HG03342 (cell line): Measurements from ENCODE around the gene LPP.

Source experiments
- ATAC-seq: cut with Tn5 transposase; IDR thresholded peaks from one replicate; pipeline ENCODE4 v1.9.1; 2021; ENCODE audit warnings: mild to moderate bottlenecking, moderate library complexity; ENCODE audit not compliant: unreplicated experiment

The LPP gene

DNA sequence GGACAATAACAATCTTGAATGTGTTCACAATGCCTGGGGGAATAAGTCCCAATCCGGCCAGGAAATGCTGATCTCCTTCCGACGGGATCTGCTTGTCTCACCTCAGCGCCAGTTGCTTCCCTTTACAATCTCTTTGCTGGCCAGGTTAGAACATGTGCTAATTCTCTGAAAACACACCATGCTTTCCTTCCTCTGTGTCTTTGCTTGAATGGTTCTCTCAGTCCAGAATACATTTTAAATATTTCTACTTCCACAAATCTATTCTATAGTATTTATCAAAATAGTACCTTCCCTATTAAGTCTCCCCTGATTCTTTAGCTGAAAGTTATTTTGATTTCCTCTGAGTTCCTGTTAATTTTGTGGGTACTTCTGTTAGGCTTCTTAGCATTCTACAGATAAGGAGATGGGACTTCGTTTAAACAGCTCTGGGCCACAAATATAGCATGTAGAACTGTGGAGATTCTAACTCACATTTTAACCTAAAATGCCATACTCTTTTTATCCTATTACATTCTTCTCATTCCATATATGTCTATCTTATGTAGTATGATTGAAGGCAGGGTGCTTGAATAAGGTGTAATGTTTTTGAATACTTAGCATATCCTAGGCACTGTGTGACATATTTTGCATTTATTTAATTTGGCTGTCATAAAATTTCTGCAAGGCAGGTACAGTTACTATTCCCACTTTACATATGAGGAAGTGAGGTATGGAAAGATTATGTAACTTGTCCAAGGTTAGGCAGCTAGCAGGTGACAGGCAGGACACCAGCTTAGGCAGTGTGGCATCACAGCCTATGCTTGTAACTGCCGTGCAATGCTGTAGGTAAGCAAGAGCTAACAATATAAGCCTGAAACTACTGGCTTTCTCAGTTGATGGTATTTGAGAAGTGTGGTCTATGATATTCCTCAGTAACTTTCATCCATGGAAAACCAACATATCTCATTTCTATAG, 299.8 kb downstream of the LPP start:
- ATAC-seq, result no peak

DNA sequence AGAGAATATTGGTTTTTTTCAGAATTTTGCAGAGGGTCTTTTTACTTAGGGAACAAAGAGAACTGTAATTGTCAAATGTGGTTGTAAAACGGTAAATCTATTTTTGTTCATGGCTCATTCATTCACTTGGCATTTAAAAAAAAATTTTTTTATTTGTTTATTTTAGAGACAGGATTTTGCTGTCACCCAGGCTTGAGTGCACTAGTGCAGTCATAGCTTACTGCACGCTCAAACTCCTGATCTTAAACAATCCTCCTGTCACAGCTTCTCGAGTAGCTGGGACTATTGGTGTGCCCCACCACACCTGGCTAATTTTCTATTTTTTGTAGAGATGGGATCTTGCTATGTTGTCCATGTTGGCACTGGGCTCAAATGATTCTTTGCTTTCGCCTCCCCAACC, 301.8 kb downstream of the LPP start:
- ATAC-seq, result no peak

DNA sequence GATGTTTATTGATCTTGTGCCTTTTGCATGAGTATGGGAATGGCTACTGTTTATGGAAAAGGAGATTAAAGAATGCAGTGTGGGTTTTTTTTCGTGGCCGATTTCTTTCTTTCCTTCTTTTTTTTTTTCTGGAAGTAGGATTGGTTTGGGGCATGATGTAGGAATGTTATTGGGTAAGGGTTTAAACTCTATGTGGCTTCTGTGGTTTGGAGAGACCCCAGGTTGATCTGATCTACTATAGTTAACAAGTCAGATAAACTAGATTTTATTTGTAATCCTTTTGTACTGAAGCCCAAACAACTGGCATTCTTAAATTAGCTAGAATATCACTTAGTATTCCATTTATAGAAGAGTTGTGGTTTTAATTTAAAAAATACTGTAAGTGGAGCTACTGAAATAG, 304.8 kb downstream of the LPP start:
- ATAC-seq, result no peak

DNA sequence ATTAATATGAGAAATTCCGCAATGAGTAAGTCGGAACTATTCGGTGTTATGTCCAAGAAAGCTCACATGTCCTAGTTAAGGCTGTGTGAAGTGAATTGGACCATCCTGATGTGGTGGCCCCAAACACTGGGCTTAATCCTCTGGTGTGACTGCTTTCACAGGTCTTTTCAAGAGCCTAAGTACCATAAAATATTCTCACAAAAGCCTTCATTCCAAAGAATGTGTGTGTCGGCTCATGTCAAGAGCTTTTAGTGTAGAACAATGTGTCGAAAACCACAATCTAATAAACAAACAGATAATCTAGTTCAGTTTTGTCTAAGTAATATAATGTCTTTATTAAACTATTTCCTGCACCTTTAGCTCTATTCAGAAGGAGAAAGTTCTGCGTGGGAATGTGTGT, 311.4 kb downstream of the LPP start:
- ATAC-seq, result no peak

DNA sequence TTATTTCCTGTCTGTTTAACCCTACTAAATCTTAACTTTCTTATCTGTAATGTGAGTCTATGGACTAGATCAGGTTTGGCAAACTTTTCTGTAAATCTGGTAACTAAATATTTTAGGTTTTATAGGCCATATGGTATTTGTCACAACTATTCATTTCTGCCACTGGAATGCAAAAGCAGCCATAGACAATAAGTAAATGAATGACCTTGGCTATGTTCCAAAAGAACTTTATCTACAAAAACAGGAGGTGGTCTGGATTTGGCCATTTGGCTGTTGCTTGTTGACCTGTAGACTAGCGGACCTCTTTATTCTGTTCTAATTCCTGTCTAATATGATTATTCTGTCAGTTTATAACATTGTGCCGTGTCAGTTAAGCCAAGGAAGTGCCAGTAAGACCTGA, 314.2 kb downstream of the LPP start:
- no peak for ATAC-seq

DNA sequence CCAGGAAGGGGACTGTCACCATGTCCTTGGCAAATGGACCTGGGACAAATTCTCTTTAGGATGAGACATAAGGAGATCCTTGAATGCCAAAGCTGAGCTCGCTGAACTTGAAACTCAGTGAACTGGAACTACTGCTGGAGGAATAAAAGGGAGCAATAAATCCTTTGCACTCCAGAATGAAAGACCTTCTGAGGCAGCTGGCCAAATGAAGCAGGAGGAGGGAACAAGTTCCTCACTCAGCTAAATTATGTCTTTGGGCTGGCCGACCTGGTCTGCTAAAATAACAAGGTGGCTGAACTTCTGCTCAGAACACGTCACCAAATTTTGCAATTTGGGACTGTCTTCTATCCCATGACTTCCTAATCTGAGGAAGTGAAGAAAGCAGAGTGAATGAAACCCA, 314.7 kb downstream of the LPP start:
- no peak for ATAC-seq

DNA sequence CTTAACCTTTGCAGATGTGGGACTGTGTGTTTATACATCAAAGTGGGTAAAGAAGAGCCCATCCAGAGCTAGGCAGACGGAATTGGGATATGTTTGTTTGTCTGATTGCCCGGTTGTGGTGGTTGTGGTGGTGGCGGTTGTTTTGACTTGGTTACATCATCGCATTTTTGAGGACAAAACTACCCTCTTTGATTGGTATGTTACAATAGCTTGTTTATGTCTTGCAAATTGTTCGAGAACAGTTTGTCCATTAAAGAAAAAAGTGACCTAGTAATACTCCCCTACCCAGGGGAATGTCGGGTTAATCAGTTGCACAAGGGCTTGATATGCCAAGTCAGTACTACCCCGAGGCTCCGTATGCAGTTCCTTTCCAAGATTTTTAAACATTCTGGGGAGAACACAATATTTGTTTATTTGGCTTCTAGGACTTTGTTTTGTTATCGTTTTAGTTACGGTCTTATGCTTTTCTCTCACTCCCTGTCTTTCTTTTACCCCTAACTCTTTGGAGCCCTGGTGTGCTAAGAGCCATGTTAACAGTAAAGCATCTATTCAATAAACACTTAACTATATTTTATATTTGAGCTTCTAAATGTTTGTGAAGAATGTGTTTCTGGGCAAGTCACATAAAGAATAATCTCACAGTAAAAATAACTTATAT, 315.4 kb downstream of the LPP start:
- no peak for ATAC-seq

DNA sequence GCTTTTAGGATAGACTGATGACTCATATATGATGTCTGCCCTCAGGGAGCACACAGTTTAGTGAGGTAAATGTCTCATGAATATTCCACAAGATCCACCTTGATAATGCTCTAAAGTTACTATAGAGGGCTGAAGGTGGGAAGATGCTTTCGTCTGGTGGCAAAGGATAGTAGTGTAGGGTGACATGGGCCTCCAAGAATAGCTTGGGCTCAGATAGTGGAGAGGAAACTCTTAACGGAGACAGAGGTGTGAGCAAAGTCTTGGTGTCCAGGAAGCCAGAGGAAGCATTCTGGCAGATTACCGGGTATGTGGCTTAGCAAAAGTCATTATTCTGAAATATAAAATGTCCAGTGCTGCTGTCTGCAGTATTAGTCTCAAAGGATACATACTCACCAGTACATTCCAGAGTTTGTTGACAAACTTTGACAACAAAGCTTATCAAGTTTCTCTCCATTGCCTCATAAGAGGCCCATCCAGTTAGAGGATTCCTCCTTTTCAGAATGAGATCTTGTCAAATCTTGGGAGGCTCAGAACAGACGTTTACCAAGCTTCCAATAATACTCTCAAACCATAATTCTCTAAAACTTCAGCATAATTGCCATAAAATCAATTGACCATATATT, 316.7 kb downstream of the LPP start:
- no peak for ATAC-seq

DNA sequence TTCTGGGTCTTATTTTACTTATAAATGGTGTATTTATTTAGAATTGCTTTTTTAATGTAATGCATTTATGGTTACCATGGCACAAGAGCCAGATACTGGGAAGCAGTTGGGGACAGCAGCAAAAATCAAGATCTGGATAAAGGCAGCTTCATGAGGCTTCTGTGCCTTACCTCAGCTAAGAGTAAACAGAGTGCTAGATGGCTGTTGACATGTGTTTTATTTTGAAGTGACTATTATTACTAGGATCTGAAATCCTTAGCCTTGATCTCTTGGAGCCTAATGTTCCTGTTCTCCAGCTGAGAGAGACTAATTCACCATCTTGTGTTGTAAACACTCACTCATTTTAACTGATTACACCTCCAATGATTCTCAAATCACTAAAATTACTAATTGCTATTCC, 317.8 kb downstream of the LPP start:
- no peak for ATAC-seq

DNA sequence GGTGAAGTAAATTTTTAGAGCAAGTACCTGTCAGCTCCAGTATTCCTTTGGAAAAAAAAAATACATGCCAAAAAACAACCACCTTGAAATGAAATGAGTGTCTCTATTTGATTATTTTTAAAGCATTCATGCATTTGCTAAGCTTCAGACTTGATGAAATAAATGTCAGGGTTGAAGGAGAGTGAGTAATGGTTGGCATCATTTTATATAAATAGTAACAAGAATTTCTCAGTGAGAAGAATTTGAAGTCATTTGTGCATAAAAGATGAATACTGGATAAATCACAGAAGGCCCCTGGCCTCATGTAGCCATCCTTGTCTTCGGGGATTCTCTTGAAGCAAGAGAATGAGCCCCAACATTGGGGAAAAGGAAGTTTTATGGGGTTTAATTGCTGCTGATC, 318.4 kb downstream of the LPP start:
- no peak for ATAC-seq

DNA sequence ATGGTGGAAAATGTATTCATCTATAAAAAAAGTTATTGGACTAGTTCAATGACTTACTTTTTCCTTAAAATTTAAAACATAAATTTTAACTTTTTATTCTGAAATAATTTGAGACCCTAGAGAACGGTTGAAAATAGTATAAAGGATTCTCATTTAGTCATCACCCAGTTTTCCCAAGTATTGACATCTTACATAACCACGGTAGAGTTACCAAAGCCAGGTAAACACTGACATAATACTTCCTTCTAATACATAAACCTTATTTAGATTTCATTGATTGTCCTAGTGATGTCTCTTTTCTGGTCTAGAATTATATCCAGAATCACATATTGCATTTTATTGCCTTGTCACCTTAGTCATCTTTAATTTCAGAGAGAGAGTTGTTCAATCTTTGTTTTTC, 319.1 kb downstream of the LPP start:
- ATAC-seq, result no peak

DNA sequence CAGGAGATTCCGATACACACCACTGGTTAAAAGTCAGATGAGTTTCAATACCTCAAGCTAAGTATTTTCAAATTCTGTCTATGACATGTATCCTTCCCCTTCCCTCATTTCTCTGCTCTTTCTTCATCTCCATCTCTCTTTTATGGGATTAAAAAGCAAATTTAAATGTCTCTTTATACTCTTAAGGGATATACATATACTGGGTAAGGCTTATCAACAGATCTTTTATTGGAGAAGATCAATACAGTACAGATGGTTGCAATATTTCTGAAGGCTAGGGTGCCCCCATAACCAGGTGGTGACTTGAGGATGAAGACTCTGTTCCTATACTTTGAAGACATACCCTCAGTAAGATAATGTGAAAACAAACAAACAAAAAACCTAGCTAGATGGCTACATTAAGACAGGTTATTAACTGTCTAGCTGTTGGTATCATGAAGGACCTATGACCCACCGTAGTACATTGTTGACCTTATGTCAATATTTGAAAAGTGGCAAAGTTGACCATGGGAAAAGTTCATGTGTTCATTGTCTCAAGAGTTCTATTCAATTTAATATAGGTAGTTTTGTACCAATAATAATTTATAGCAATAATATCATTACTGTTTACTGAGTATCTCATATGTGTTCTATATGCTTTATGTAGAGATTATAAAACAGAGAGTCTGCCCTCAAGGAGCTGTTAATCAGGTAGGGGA, 319.8 kb downstream of the LPP start:
- no peak for ATAC-seq

DNA sequence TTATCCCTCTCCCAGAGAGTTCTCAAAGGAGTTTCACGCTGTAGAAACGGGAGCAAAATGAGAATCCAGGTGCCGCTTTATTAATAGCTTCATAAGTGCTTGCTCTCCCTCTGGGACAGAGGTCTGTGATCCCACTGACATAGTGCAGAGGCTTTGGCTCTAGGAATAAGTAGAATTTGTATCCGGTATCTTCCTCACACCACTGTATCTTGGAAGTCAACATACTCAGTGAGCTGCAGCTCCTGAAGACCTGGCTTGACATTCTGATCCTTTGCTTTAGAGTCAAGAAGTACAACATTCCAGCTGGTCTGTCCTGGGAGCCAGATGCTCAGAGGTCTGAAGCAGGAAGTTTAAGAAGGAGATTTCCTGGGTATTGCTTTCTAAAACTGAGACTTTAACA, 323.0 kb downstream of the LPP start:
- ATAC-seq, result no peak

DNA sequence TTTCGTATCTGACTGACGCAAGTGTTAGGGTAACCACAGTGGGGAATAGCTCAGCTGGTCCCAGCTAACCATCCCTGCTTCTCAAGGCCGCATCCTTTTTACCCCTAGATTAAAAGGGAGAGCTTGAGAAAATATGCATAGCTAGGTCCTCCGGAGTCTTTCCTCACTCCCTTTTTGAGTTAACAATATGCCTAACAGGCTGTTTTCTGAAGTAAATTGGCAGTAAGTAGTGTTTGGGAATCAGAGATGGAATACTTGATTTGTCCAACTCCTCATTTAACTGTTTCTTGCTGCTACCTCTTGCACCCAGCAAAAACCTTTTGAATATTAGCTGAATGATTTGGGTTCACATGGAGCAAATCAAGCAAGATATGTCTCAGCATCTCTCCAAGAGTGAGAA, 326.1 kb downstream of the LPP start:
- ATAC-seq, result no peak

DNA sequence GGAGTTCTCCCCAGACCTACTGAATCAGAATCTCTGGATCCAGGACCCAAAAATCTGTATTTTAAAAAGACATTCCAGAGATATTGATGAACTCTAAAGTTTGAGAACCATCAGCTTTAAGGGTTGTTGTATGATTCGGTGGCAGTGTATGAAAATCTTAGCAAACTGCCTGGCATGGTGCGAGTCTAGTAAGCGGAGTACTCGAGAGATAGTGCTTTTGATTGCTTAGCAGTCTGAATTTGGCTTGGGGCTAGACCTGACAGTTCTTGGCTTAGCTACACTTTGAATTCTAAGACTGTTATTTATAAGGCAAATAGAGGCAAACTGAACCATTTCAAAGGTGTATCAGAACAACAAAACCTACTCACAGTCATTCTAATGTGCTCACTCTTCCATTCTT, 329.0 kb downstream of the LPP start:
- no peak for ATAC-seq

DNA sequence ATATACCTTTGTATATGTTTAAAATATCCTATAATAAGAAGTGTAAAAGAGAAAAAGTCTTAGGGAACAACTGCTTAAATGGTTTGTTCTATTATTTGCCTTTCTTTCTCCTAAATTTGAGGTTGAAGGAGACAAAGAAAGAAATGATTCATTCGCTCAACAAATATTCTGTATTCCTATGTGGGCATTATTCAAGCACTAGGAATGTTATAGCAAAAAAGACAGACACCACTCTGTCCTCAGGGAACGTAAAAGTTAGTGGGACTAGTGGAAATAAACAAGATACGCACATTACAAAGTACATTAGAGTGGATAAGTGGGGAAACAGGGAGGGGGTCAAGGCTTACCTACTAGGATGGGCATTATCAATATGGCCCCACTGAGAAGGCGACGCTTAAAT, 332.2 kb downstream of the LPP start:
- ATAC-seq, result no peak

DNA sequence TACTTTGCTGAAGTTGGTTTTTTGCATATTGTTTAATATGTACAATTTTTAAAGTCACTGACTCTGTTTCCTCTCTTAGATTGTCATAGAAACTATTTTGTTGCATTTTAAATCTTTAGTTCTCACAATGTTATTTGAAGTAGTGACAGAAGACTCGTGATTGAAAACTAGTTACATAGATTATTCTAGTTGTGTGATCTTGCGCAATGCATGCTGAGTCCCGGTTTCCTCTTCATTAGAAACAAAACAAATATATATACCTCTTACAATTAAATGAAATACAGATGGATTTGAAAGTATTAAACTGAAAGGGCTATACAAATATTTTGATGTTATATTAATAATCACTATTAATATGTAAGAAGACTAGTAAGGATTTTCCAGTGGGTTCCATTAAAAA, 333.0 kb downstream of the LPP start:
- no peak for ATAC-seq

DNA sequence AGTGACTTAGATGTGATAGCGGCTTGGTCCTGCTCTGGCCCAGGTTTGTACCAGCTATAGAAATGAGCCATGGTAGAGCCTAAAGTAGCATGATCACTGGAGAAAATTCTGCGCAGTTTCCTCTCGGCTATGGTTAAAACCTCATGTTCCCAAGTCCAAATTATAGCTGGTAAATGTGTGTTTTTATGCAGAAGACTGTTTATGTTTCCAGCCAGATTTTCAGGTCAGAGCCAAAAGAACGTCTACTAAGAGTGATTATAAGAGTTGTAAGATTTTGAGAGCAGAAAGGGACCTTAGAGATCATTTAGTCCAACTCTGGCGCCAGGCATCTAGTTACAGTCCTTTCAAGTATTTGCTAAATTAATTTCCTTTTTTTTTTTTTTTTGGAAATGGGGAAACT, 333.7 kb downstream of the LPP start:
- ATAC-seq, result no peak

DNA sequence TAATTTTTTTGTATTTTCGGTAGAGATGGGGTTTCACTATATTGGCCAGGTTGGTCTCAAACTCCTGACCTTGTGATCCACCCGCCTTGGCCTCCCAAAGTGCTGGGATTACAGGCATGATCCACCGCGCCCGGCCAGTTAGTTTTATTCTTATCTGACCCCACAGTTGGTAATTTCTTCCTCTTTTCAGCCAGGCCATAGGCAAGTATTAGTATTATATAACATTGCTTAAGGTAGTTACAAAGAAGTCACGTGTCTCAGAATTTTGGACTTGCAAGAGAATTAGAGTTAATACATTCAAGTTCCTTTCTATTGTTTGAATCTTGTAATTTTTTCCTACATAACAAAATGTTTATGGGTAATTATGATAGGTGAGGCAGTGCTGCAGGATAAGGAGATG, 334.8 kb downstream of the LPP start:
- no peak for ATAC-seq

DNA sequence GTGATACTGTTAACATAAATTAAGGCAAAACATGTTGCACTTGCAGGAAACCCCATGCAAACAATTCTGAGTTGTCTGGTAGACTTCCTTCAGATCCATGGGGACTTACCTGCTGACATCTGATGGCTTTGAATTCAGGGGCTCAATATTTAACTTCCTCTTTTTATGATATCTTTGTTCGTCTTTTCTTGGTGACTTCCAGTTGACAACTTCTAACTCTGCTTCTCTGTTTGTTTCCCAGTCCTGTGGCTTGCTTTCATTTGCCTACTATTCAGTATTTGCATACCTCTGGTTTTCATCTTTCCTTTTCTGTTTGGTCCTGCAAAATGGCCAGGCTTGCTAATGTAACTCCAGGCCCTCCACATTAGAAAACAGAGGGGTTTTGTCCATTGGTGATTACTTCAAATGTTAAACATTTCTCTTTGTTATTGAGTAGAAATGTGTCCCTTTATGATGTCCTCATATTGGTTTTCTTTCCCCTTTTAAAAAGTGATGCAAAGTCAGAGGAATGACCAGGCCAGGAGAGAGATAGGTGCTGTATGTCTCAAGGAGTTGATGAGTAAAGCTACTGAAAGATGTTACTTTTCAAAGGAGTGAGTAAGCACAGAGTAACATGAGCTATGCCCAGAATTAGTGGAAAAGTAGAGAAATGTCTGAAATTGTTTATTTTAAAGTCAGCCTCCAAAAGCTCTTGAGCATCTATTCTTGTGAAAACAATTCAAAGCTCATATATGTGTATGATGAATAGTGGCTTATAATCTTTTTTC, 335.9 kb downstream of the LPP start:
- peak; percentile 81 for ATAC-seq

DNA sequence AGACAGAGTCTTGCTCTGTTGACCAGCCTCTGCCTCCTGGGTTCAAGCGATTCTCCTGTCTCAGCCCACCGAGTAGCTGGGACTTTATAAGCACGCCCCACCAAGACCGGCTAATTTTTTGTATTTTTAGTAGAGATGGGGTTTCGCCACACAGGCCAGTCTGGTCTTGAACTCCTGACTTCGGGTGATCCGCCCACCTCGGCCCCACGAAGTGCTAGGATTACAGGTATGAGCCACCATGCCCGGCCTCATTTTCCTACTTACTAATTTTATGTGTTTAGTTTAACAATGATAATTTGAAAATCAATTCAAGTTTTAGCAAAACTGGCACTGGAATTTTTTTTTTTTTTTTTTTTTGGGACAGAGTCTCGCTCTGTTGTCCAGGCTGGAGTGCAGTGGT, 336.5 kb downstream of the LPP start:
- no peak for ATAC-seq
